Right lobe of liver (tissue), 4 donors: Measurements from ENCODE around the gene HMGN3.

Source experiments
- POLR2A ChIP-seq: fragments of 450-650 bp; IDR thresholded peaks from one replicate; pipeline ENCODE4 v1.6.1; 2017; ENCODE audit warnings: antibody characterized with exemption, mild to moderate bottlenecking
- TF ChIP-seq, protein P1 (sequence below), 4 donors: fragments of 200-600 bp in 3 of 4; fragments of 450-650 bp in 1 of 4; IDR thresholded peaks; one replicate each; pipeline versions ENCODE4 v1.5.1 to v1.8.0; 2016 to 2022; ENCODE audit warnings: antibody characterized with exemption in 4 of 4, mild to moderate bottlenecking in 2 of 4
- donor health status: DM: no; HTN: no; CAD: no.
- donor health status: DM: no; HTN: no; CAD: no.
- donor health status: DM: no; HTN: yes; CAD: no.

DNA sequence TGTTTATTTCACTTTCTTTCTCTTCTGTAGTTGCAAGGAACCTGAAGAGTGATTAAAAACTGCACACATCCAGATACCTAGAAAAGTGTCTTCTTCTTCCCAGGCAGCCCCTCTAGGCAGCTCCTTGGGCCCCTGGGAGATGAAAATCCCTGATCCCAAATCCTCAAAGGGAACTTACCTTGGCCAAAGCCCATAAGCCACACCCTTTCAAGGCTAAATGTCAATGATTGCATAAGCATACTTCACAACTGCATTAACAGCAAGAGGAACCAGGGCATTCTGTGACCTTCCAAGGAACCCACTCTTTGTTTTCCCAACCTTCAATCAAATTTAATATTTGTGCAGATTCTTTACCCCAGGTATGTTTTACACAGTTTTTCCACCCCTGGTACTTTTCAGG lies 4.4 kb upstream of the HMGN3 start:
- TF ChIP-seq, protein P1, sequence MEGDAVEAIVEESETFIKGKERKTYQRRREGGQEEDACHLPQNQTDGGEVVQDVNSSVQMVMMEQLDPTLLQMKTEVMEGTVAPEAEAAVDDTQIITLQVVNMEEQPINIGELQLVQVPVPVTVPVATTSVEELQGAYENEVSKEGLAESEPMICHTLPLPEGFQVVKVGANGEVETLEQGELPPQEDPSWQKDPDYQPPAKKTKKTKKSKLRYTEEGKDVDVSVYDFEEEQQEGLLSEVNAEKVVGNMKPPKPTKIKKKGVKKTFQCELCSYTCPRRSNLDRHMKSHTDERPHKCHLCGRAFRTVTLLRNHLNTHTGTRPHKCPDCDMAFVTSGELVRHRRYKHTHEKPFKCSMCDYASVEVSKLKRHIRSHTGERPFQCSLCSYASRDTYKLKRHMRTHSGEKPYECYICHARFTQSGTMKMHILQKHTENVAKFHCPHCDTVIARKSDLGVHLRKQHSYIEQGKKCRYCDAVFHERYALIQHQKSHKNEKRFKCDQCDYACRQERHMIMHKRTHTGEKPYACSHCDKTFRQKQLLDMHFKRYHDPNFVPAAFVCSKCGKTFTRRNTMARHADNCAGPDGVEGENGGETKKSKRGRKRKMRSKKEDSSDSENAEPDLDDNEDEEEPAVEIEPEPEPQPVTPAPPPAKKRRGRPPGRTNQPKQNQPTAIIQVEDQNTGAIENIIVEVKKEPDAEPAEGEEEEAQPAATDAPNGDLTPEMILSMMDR (IDR thresholded peaks at IDR 0.05) = no peak
- no peak for TF ChIP-seq POLR2A
